Measurements from ENCODE around the gene WDPCP. TPM values are rescaled to one million over a fixed set of nuclear protein-coding genes. Genes with fewer than 3 reads are reported as not detected.

WDPCP gene
- total and polyA plus RNA-seq, 2 of the 8 experiments (the other 6 are each of a cell fraction or from before 2014, with no cell fraction given) = 9.3 to 25.8 TPM

DNA sequence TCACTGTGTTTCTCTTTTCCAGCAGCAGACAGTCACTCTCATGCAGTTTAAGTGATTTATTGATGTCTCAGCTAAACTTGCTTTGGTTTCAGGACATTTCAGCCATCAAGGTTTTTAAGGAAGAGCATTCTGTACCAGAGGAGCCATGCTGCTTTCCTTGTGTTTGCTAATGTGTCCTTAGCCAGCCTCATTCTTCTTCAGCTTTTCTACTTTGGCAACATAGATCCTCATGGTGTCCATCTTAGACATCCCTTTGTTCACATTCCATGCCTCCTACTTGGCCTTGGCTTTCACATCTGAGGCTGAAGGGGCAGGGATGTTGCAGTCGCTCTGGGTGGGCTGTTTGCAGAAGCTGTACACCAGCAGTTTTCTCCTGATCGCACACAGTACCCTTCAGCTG, 469.5 kb downstream of the WDPCP start:
- H4K5ac ChIP-seq (ENCODE audit: insufficient read length, low read depth, low read length) = no peak overlapping the region
- CTCF ChIA-PET (ENCODE audit: partially characterized antibody) = interaction anchor here (0.6 to 1.3 kb wide), 3 partner anchors 9 to 40 kb away, joined by 3 to 5 read pairs (median 4); no protein-coding TSS in a partner anchor

More for the DNA sequence above, 469.5 kb downstream of the WDPCP start:
- Histone ChIP-seq H3K79me2 (ENCODE audit: control insufficient read depth in 1 of 2, insufficient read depth in 2 of 2, low read length in 2 of 2) (no peaks in the 10 kb centered on the region), H3K23ac (ENCODE audit: insufficient read length) (no peak overlapping the region), H4K20me1 (replicated peaks in 1 of 2; ENCODE audit: control insufficient read depth in 1 of 2, insufficient read depth in 2 of 2, low read length in 2 of 2) (no peaks in the 10 kb centered on the region), H3K79me1 (ENCODE audit: low read depth, low read length) (no peaks in the 10 kb centered on the region), H4K8ac (ENCODE audit: extremely low read depth, insufficient read depth, low read length) (no peak overlapping the region), H2BK120ac (replicated peaks; ENCODE audit: low read depth, low read length) (no peak overlapping the region), H3K36me3 (ENCODE audit: control insufficient read depth in 2 of 4, insufficient read depth in 4 of 4, low read length in 3 of 4) (peaks cover 0 to 9% (median 0%) of the 10 kb centered on the region in 4 experiments; a peak in 1 of 8 replicates), H3K4me3 (ENCODE audit: extremely low read depth in 1 of 4, insufficient read depth in 2 of 4, low read depth in 3 of 4, low read length in 4 of 4) (no peak overlapping the region), H3K56ac (replicated peaks; ENCODE audit: insufficient read length, low read depth, low read length) (no peak overlapping the region), H3K4me1 (replicated peaks in 1 of 4; ENCODE audit: control insufficient read depth in 3 of 4, insufficient read depth in 4 of 4, low read length in 3 of 4) (no peaks in the 10 kb centered on the region), H3K9ac (replicated peaks in 1 of 4; ENCODE audit: extremely low read depth in 1 of 4, low read depth in 3 of 4, low read length in 3 of 4) (no peak overlapping the region), H2BK12ac (ENCODE audit: low read depth, low read length) (peak overlapping the region; percentile 60; the same call in 1 of the 2 replicates), H3K9me3 (ENCODE audit: insufficient read depth in 2 of 2, low read depth in 1 of 2, low read length in 1 of 2) (no peaks in the 10 kb centered on the region), H2AK5ac (ENCODE audit: low read depth, low read length) (no peak overlapping the region), H2BK5ac (ENCODE audit: low read depth, low read length) (no peak overlapping the region), H3K4me2 (ENCODE audit: insufficient read depth in 1 of 2, low read depth in 2 of 2, low read length in 2 of 2) (no peak overlapping the region), H3K23me2 (ENCODE audit: low read depth, low read length) (no peaks in the 10 kb centered on the region), H3K18ac (ENCODE audit: extremely low read depth, low read length) (no peak overlapping the region), H4K91ac (replicated peaks; ENCODE audit: insufficient read length, low read length) (no peak overlapping the region), H3K4ac (replicated peaks; ENCODE audit: insufficient read length, low read depth, low read length) (no peak overlapping the region), H3K14ac (ENCODE audit: insufficient read length) (no peak overlapping the region), H2BK20ac (ENCODE audit: low read length) (no peak overlapping the region; the same call in 1 of the 2 replicates), H2AFZ (ENCODE audit: low read length) (no peak overlapping the region), H3K27me3 (replicated peaks in 1 of 4; ENCODE audit: control insufficient read depth in 3 of 4, extremely low read depth in 1 of 4, insufficient read depth in 3 of 4, low read length in 3 of 4) (no peaks in the 10 kb centered on the region), H3K27ac (ENCODE audit: low read depth, low read length) (no peak overlapping the region), H2BK15ac (ENCODE audit: low read length) (0 out of 2 replicates have a peak overlapping the region, but pooled peaks have one; percentile 47)
- TF ChIP-seq ATF2 (IDR thresholded peaks at IDR 0.05; ENCODE audit: low read length) = no peak
- TF ChIP-seq SAP30 (IDR thresholded peaks at IDR 0.05; ENCODE audit: insufficient read depth, insufficient replicate concordance, low read length) = no peak
- TF ChIP-seq KDM1A (IDR thresholded peaks at IDR 0.05; ENCODE audit: borderline replicate concordance, low read length) = no peak
- no peak for FAIRE-seq
- POLR2A ChIA-PET (ENCODE audit: partially characterized antibody) = no interaction called here
- no peak for DNase-seq (ENCODE audit: low read depth in 1 of 2, low spot score in 2 of 2)
- WGBS, 2 experiments (ENCODE audit: extremely low coverage in 1 of 2, insufficient coverage in 1 of 2, insufficient read length in 1 of 2, insufficient replicate concordance in 2 of 2, low coverage in 1 of 2, low lambda C conversion rate in 2 of 2, missing lambda C conversion rate in 1 of 2) = 93% methylated on average over 2 of the region's 2 CpGs; no CpG with 5 or more reads in 1 of the 2 experiments
